MCF 10A (cell line): ENCODE data around the gene PCDHGA2. TPM values are rescaled to one million over a fixed set of nuclear protein-coding genes. Genes with fewer than 3 reads are reported as not detected.

ENCODE experiments used
- BruUV-seq: library from RNA; stranded (reverse); fragments of 400-500 nt; replicated peaks from 2 replicates; lab custom pipeline; 2021; lab: Mats Ljungman, UMichigan
- CTCF ChIA-PET: fragments of 300-600 bp; sonication (Branson Sonifier 250); formaldehyde crosslinking; extraction: SDS; loops from one replicate; lab custom pipeline; 2021; ENCODE audit warnings: antibody characterized with exemption, inconsistent platforms; lab: Yijun Ruan, JAX
- POLR2A ChIA-PET: fragments of 300-600, 350-650 bp; sonication (Branson Sonifier 250); formaldehyde crosslinking; extraction: SDS; loops from one replicate; lab custom pipeline; 2020; ENCODE audit warnings: antibody characterized with exemption, inconsistent platforms; lab: Yijun Ruan, JAX
- DNase-seq: peaks from one replicate; pipeline ENCODE4 v3.0.0-alpha.2; 2018; ENCODE audit not compliant: unreplicated experiment
- H3K27ac Mint-ChIP-seq: one replicate; pipeline ENCODE4 v1.8.0; 2022; ENCODE audit warnings: mild to moderate bottlenecking, low read depth, mixed read lengths; ENCODE audit not compliant: unreplicated experiment
- H3K27me3 Mint-ChIP-seq: one replicate; pipeline ENCODE4 v1.8.0; 2022; ENCODE audit warnings: mixed read lengths; ENCODE audit not compliant: insufficient read depth, unreplicated experiment
- H3K36me3 Mint-ChIP-seq: one replicate; pipeline ENCODE4 v1.8.0; 2022; ENCODE audit warnings: mild to moderate bottlenecking, moderate library complexity, mixed read lengths; ENCODE audit not compliant: insufficient read depth, unreplicated experiment
- H3K4me1 Mint-ChIP-seq: one replicate; pipeline ENCODE4 v1.8.0; 2022; ENCODE audit warnings: mixed read lengths; ENCODE audit not compliant: insufficient read depth, unreplicated experiment
- H3K4me3 Mint-ChIP-seq: one replicate; pipeline ENCODE4 v1.8.0; 2022; ENCODE audit warnings: mild to moderate bottlenecking, moderate library complexity, mixed read lengths; ENCODE audit not compliant: unreplicated experiment
- H3K9me3 Mint-ChIP-seq: one replicate; pipeline ENCODE4 v1.8.0; 2022; ENCODE audit warnings: mixed read lengths; ENCODE audit not compliant: unreplicated experiment
- CTCF ChIP-seq: fragments of 200-600 bp; IDR thresholded peaks from one replicate; pipeline ENCODE4 v1.8.0; 2022; ENCODE audit warnings: antibody characterized with exemption, mild to moderate bottlenecking; ENCODE audit not compliant: unreplicated experiment
- intact Hi-C: fragments of 100-400 bp; cut with micrococcal nuclease; formaldehyde crosslinking; loops from 2 replicates; pipeline ENCODE4 v1.14.1; 2022
- total RNA-seq: library from RNA; stranded (reverse); gene quantifications from 2 replicates; pipeline ENCODE4 v1.2.3, GENCODE V29; 2022

The PCDHGA2 gene
- total RNA-seq, 1 experiment from 2014 or later = 0.33 TPM

DNA sequence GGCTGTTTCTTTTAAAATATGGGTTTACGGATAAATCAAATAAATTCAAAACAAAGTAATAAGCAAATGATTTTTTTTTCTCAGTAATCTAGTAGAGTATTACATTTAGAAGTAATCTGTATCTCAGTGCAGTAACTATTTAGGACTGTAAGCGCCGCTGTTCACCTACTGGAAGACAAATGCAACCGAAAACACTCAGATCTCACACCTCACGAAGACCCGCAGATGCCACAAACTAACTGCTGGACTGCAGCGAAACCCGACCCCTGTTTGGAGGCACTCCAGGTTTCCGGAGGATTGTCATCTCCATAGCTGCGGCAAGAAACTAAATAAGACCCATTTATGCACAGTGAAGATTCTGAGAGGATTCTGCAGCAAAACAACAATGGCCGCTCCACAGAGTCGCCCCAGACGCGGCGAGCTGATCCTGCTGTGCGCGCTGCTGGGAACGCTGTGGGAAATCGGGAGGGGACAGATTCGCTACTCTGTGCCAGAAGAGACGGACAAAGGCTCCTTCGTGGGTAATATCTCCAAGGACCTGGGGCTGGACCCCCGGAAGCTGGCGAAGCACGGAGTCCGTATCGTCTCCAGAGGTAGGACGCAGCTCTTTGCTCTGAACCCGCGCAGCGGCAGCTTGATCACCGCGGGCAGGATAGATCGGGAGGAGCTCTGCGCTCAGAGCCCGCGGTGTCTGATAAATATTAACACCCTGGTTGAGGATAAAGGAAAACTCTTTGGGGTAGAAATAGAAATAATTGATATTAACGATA lies 54.1 kb downstream of the PCDHGA2 start, which contains the start of gene PCDHGA8:
TSS of gene PCDHGA8 (plus strand) at position 205 of the 770 bp plus-strand sequence. CDS start at position 386, 181 bp downstream.
- H3K27me3 Mint-ChIP-seq = no peaks in the 10 kb centered on the region
- ChIA-PET POLR2A (no interaction called here), CTCF (interaction anchor here (0.6 to 2.5 kb wide), 7 partner anchors 10 to 172 kb away, joined by 3 to 14 read pairs (median 3); partner anchors contain the start of genes PCDHGA5 and PCDHGA7)
- intact Hi-C loops = no loop called here
- H3K27ac Mint-ChIP-seq = no peak within 1 kb of the TSS
- no peak within 1 kb of the TSS for H3K4me3 Mint-ChIP-seq
- no TSS peak for BruUV-seq
- no peaks in the 10 kb centered on the region for H3K4me1 Mint-ChIP-seq
- no peak for TF ChIP-seq CTCF
- H3K9me3 Mint-ChIP-seq = peaks cover 35% of the 10 kb centered on the region
- H3K36me3 Mint-ChIP-seq = no peaks in the 10 kb centered on the region
- DNase-seq = peak; percentile 23

Other genes starting within 250 kb of the PCDHGA2 start
- gene PCDHB2, start 244.1 kb upstream of the PCDHGA2 start, total RNA-seq = 2.4 and 2.6 TPM in 2 replicates
- 0.42 and 0.49 TPM in 2 replicates for gene PCDHB3, start 238.3 kb upstream of the PCDHGA2 start, total RNA-seq
- 0.44 and 1.3 TPM in 2 replicates for gene PCDHB4, start 216.9 kb upstream of the PCDHGA2 start, total RNA-seq
- 1.2 and 1.7 TPM in 2 replicates for gene PCDHB5, start 203.6 kb upstream of the PCDHGA2 start, total RNA-seq
- 0.19 and 0.22 TPM in 2 replicates for gene PCDHB6, start 188.7 kb upstream of the PCDHGA2 start, total RNA-seq
- 0.28 and 0.29 TPM in 2 replicates for gene PCDHB7, start 166.1 kb upstream of the PCDHGA2 start, total RNA-seq
- 0.34 TPM in 1 of 2 replicates, not detected in the other for gene PCDHB8, start 161.0 kb upstream of the PCDHGA2 start, total RNA-seq
- 1.8 and 2.5 TPM in 2 replicates for gene PCDHB16, start 156.4 kb upstream of the PCDHGA2 start, total RNA-seq
- 1.0 and 1.8 TPM in 2 replicates for gene PCDHB9, start 151.6 kb upstream of the PCDHGA2 start, total RNA-seq
- gene PCDHB10, start 146.4 kb upstream of the PCDHGA2 start, total RNA-seq = 1.2 and 1.4 TPM in 2 replicates
- 0.75 and 1.3 TPM in 2 replicates for gene PCDHB11, start 139.1 kb upstream of the PCDHGA2 start, total RNA-seq
- gene PCDHB12, start 130.0 kb upstream of the PCDHGA2 start, total RNA-seq = 1.6 and 2.3 TPM in 2 replicates
- 3.5 and 4.7 TPM in 2 replicates for gene PCDHB13, start 124.8 kb upstream of the PCDHGA2 start, total RNA-seq
- 4.7 and 6.2 TPM in 2 replicates for gene PCDHB14, start 115.4 kb upstream of the PCDHGA2 start, total RNA-seq
- 0.91 and 1.2 TPM in 2 replicates for gene PCDHB15, start 93.4 kb upstream of the PCDHGA2 start, total RNA-seq
- 0.37 and 0.79 TPM in 2 replicates for gene SLC25A2, start 34.7 kb upstream of the PCDHGA2 start, total RNA-seq
- gene TAF7, start 18.0 kb upstream of the PCDHGA2 start, total RNA-seq = 81.3 and 94.9 TPM in 2 replicates
- 0.20 and 0.35 TPM in 2 replicates for gene PCDHGA1, start 8.2 kb upstream of the PCDHGA2 start, total RNA-seq
- gene PCDHGA3, start 5.1 kb downstream of the PCDHGA2 start, total RNA-seq = 0.07 and 0.25 TPM in 2 replicates
- gene PCDHGB1, start 11.3 kb downstream of the PCDHGA2 start, total RNA-seq = 0.19 and 0.59 TPM in 2 replicates
- 0.26 and 0.44 TPM in 2 replicates for gene PCDHGA4, start 16.3 kb downstream of the PCDHGA2 start, total RNA-seq
- gene PCDHGB2, start 21.2 kb downstream of the PCDHGA2 start, total RNA-seq = 0.61 and 0.88 TPM in 2 replicates
- 0.25 and 0.42 TPM in 2 replicates for gene PCDHGA5, start 25.4 kb downstream of the PCDHGA2 start, total RNA-seq
- 0.33 and 0.56 TPM in 2 replicates for gene PCDHGB3, start 31.5 kb downstream of the PCDHGA2 start, total RNA-seq
- 0.44 and 0.49 TPM in 2 replicates for gene PCDHGA6, start 35.1 kb downstream of the PCDHGA2 start, total RNA-seq
- gene PCDHGA7, start 44.0 kb downstream of the PCDHGA2 start, total RNA-seq = 0.56 and 0.86 TPM in 2 replicates
- 0.49 and 0.79 TPM in 2 replicates for gene PCDHGB4, start 48.9 kb downstream of the PCDHGA2 start, total RNA-seq
- 0.28 and 0.56 TPM in 2 replicates for gene PCDHGA8, start 53.9 kb downstream of the PCDHGA2 start, total RNA-seq
- gene PCDHGB5, start 59.2 kb downstream of the PCDHGA2 start, total RNA-seq = 3.2 and 5.6 TPM in 2 replicates
- gene PCDHGA9, start 64.0 kb downstream of the PCDHGA2 start, total RNA-seq = 0.89 and 1.3 TPM in 2 replicates
- gene PCDHGB6, start 69.3 kb downstream of the PCDHGA2 start, total RNA-seq = 0.68 and 1.4 TPM in 2 replicates
- gene PCDHGA10, start 74.2 kb downstream of the PCDHGA2 start, total RNA-seq = 1.4 TPM in 2 replicates
- gene PCDHGB7, start 78.9 kb downstream of the PCDHGA2 start, total RNA-seq = 0.75 and 1.2 TPM in 2 replicates
- 0.30 and 0.76 TPM in 2 replicates for gene PCDHGA11, start 82.3 kb downstream of the PCDHGA2 start, total RNA-seq
- gene PCDHGA12, start 91.7 kb downstream of the PCDHGA2 start, total RNA-seq = 0.79 and 0.91 TPM in 2 replicates
- 17.3 and 31.7 TPM in 2 replicates for gene PCDHGC3, start 137.2 kb downstream of the PCDHGA2 start, total RNA-seq
- 0.40 and 1.7 TPM in 2 replicates for gene PCDHGC4, start 146.3 kb downstream of the PCDHGA2 start, total RNA-seq
- gene PCDHGC5, start 150.3 kb downstream of the PCDHGA2 start, total RNA-seq = 0.61 and 0.69 TPM in 2 replicates